KBM-7 (cell line): ENCODE measurements around the gene TTYH3.
"Not testable (repeated sequence)": the region's sequence is repeated elsewhere in the genome, so short reads cannot be mapped to it uniquely, and the experiment has no call there.

ENCODE experiments used
- DNase-seq: peaks from one replicate; pipeline ENCODE4 v3.0.0-alpha.2; 2015
- in situ Hi-C: fragments of 300-500 bp; cut with MboI; formaldehyde crosslinking; loops from 2 replicates; pipeline ENCODE4 v1.14.3; 2020; ENCODE audit warnings: low sequenced_read_pairs, low pct_unique_long_range_greater_than_20kb, mixed read lengths

Gene TTYH3

GRCh38 chr7:2659556-2660358 lies 28.0 kb downstream of the TTYH3 start:
- in situ Hi-C loops: no loop called here

GRCh38 chr7:2660359-2661095 lies 28.7 kb downstream of the TTYH3 start:
- no peak for DNase-seq
- in situ Hi-C loops: no loop called here

More at GRCh38 chr7:2659556-2660358, 28.0 kb downstream of the TTYH3 start:
- DNase-seq: no peak

- no peak for DNase-seq
- in situ Hi-C loops: no loop called here
These were observed 29.3 kb downstream of the TTYH3 start for GRCh38 chr7:2661096-2661449.

GRCh38 chr7:2661602-2662272 lies 30.0 kb downstream of the TTYH3 start:
- in situ Hi-C loops: no loop called here

GRCh38 chr7:2662273-2663120 lies 30.7 kb downstream of the TTYH3 start:
- in situ Hi-C loops: no loop called here
- no peak for DNase-seq

More at GRCh38 chr7:2661602-2662272, 30.0 kb downstream of the TTYH3 start:
- no peak for DNase-seq

- in situ Hi-C loops: no loop called here
- no peak for DNase-seq
These were observed 31.5 kb downstream of the TTYH3 start for GRCh38 chr7:2663121-2663886.

- no peak for DNase-seq
- in situ Hi-C loops: no loop called here
These were observed 32.2 kb downstream of the TTYH3 start for GRCh38 chr7:2663960-2664359.

- DNase-seq: no peak
- in situ Hi-C loops: no loop called here
These were observed 33.6 kb downstream of the TTYH3 start for GRCh38 chr7:2665359-2665791.

- in situ Hi-C loops: no loop called here
These were observed 34.4 kb downstream of the TTYH3 start for GRCh38 chr7:2666155-2666554.

GRCh38 chr7:2666588-2667250 lies 34.9 kb downstream of the TTYH3 start:
- in situ Hi-C loops: no loop called here
- no peak for DNase-seq

More at GRCh38 chr7:2666155-2666554, 34.4 kb downstream of the TTYH3 start:
- DNase-seq: no peak

- DNase-seq: no peak
- in situ Hi-C loops: no loop called here
These were observed 36.1 kb downstream of the TTYH3 start for GRCh38 chr7:2667843-2668242.

GRCh38 chr7:2668401-2668800 lies 36.6 kb downstream of the TTYH3 start:
- in situ Hi-C loops: no loop called here
- no peak for DNase-seq

GRCh38 chr7:2670171-2670570 lies 38.4 kb downstream of the TTYH3 start:
- in situ Hi-C loops: no loop called here
- no peak for DNase-seq

GRCh38 chr7:2670720-2671391 lies 39.1 kb downstream of the TTYH3 start:
- in situ Hi-C loops: no loop called here
- DNase-seq: peak; percentile 76

- DNase-seq, in situ Hi-C loops: not testable (repeated sequence)
These were observed 41.4 kb downstream of the TTYH3 start for GRCh38 chr7:2673214-2673613.

GRCh38 chr7:2673934-2674333 lies 42.1 kb downstream of the TTYH3 start:
- no peak for DNase-seq
- in situ Hi-C loops: no loop called here

GRCh38 chr7:2675256-2675764 lies 43.5 kb downstream of the TTYH3 start:
- in situ Hi-C loops: no loop called here
- DNase-seq: no peak
